CD14-positive monocyte (primary cell): ENCODE measurements around the gene CDC42EP3. TPM values are rescaled to one million over a fixed set of nuclear protein-coding genes. Genes with fewer than 3 reads are reported as not detected.

ENCODE experiments used
- DNase-seq, 3 donors: peaks; one replicate each; pipeline ENCODE4 v3.0.0-alpha.2; 2011 to 2022
- H2AFZ ChIP-seq: 2 replicates; pipeline ENCODE4 v1.6.0; 2012; ENCODE audit warnings: mild to moderate bottlenecking, low read depth, low read length, inconsistent platforms; ENCODE audit not compliant: insufficient read depth, poor library complexity, severe bottlenecking
- H3K27ac ChIP-seq, 2 donors: 1 replicate in 1 of 2; 2 replicates in 1 of 2; pipeline ENCODE4 v1.5.1; 2012 to 2013; ENCODE audit warnings: low read length in 2 of 2, control low read depth in 1 of 2, inconsistent platforms in 1 of 2, low read depth in 1 of 2, mild to moderate bottlenecking in 1 of 2
- H3K27me3 ChIP-seq, 2 donors: one replicate each; pipeline versions ENCODE4 v1.6.0 to v1.6.1; 2011 to 2013; ENCODE audit warnings: low read length in 2 of 2; ENCODE audit not compliant: control insufficient read depth in 2 of 2, insufficient read depth in 2 of 2
- H3K36me3 ChIP-seq, 2 donors: replicated peaks in 1 of 2; 1 replicate in 1 of 2; 2 replicates in 1 of 2; pipeline versions ENCODE4 v1.5.1 to v1.6.1; 2012 to 2013; ENCODE audit warnings: low read length in 2 of 2, control low read depth in 1 of 2, inconsistent platforms in 1 of 2, mild to moderate bottlenecking in 1 of 2; ENCODE audit not compliant: insufficient read depth in 2 of 2, control insufficient read depth in 1 of 2
- H3K4me1 ChIP-seq, 2 donors: 1 replicate in 1 of 2; 2 replicates in 1 of 2; pipeline versions ENCODE4 v1.5.1 to v1.6.1; 2012 to 2013; ENCODE audit warnings: low read length in 2 of 2, control low read depth in 1 of 2, inconsistent platforms in 1 of 2, mild to moderate bottlenecking in 1 of 2, moderate library complexity in 1 of 2; ENCODE audit not compliant: insufficient read depth in 2 of 2, control insufficient read depth in 1 of 2
- H3K4me2 ChIP-seq: replicated peaks from 2 replicates; pipeline ENCODE3; 2012; ENCODE audit warnings: low read length, moderate library complexity, mild to moderate bottlenecking; ENCODE audit not compliant: poor library complexity, severe bottlenecking; ENCODE audit errors: extremely low read depth
- H3K4me3 ChIP-seq, 3 experiments: fragments of 200-600 bp in 1 of 3; sonication (generic) in 1 of 3; replicated peaks in 1 of 3; 1 replicate in 2 of 3; 2 replicates in 1 of 3; pipeline ENCODE4 v1.5.1; 2011 to 2013; ENCODE audit warnings: low read length in 3 of 3, mild to moderate bottlenecking in 3 of 3, control low read depth in 2 of 3, low read depth in 2 of 3, inconsistent platforms in 1 of 3, moderate library complexity in 1 of 3
- H3K79me2 ChIP-seq: 2 replicates; pipeline ENCODE4 v1.6.0; 2012; ENCODE audit warnings: mild to moderate bottlenecking, control low read depth, inconsistent platforms, low read length, moderate library complexity; ENCODE audit not compliant: insufficient read depth
- H3K9ac ChIP-seq: 2 replicates; pipeline ENCODE4 v1.6.0; 2017; ENCODE audit warnings: low read length, mild to moderate bottlenecking; ENCODE audit not compliant: insufficient read depth, poor library complexity, severe bottlenecking
- H3K9me3 ChIP-seq, 2 donors: replicated peaks in 1 of 2; 1 replicate in 1 of 2; 2 replicates in 1 of 2; pipeline versions ENCODE4 v1.5.1 to v1.6.1; 2012 to 2013; ENCODE audit warnings: low read length in 2 of 2, control low read depth in 1 of 2; ENCODE audit not compliant: control insufficient read depth in 1 of 2, insufficient read depth in 1 of 2
- H4K20me1 ChIP-seq: 2 replicates; pipeline ENCODE4 v1.6.0; 2012; ENCODE audit warnings: mild to moderate bottlenecking, low read length, control low read depth, moderate library complexity; ENCODE audit not compliant: insufficient read depth
- H3K27ac Mint-ChIP-seq, 7 donors: one replicate each; pipeline ENCODE4 v1.8.0; 2020; ENCODE audit warnings: mild to moderate bottlenecking in 7 of 7, mixed read lengths in 7 of 7, moderate library complexity in 6 of 7, inconsistent platforms in 2 of 7
- H3K27me3 Mint-ChIP-seq, 3 donors: one replicate each; pipeline ENCODE4 v1.8.0; 2021 to 2022; ENCODE audit warnings: low read depth in 3 of 3, mild to moderate bottlenecking in 3 of 3, mixed read lengths in 3 of 3, moderate library complexity in 3 of 3, inconsistent platforms in 1 of 3
- H3K36me3 Mint-ChIP-seq, 2 donors: one replicate each; pipeline ENCODE4 v1.8.0; 2020; ENCODE audit warnings: mixed read lengths in 2 of 2, inconsistent platforms in 1 of 2, mild to moderate bottlenecking in 1 of 2
- H3K4me1 Mint-ChIP-seq: one replicate; pipeline ENCODE4 v1.8.0; 2020; ENCODE audit warnings: mild to moderate bottlenecking, mixed read lengths
- H3K4me3 Mint-ChIP-seq, 2 donors: one replicate each; pipeline ENCODE4 v1.8.0; 2020; ENCODE audit warnings: mild to moderate bottlenecking in 2 of 2, mixed read lengths in 2 of 2, moderate library complexity in 1 of 2
- H3K9me3 Mint-ChIP-seq, 7 donors: one replicate each; pipeline ENCODE4 v1.8.0; 2020 to 2022; ENCODE audit warnings: mixed read lengths in 7 of 7, mild to moderate bottlenecking in 6 of 7, moderate library complexity in 6 of 7, inconsistent platforms in 2 of 7
- WGBS: methylation state at CpG from one replicate; pipeline ENCODE4 v1.1.5; 2013; ENCODE audit warnings: missing lambda C conversion rate; ENCODE audit not compliant: insufficient coverage; 5-methylcytosine and 5-hydroxymethylcytosine counted together
- intact Hi-C, 2 donors: fragments of 100-400 bp; cut with micrococcal nuclease; formaldehyde crosslinking; loops; one replicate each; pipeline versions ENCODE4 v1.15.0 to v1.15.1; 2023
- polyA plus RNA-seq, 3 donors: library from polyadenylated mRNA; depleted of rRNA in 1 of 3; unstranded in 2 of 3; stranded (reverse) in 1 of 3; fragments of 300-500 nt in 2 of 3; fragments of >200 nt in 1 of 3; fragmentation: Illumina TruSeq in 2 of 3; gene quantifications; 1 replicate in 2 of 3; 2 replicates in 1 of 3; pipeline ENCODE4 v1.2.3, GENCODE V29; 2012 to 2021
- TF ChIP-seq, protein P1 (sequence below): fragments of 200-600 bp; IDR thresholded peaks from one replicate; pipeline ENCODE4 v1.8.0; 2022; ENCODE audit warnings: antibody characterized with exemption, mild to moderate bottlenecking

The CDC42EP3 gene
- polyA plus RNA-seq, 3 donors = 179 to 272 (median 249) TPM

DNA sequence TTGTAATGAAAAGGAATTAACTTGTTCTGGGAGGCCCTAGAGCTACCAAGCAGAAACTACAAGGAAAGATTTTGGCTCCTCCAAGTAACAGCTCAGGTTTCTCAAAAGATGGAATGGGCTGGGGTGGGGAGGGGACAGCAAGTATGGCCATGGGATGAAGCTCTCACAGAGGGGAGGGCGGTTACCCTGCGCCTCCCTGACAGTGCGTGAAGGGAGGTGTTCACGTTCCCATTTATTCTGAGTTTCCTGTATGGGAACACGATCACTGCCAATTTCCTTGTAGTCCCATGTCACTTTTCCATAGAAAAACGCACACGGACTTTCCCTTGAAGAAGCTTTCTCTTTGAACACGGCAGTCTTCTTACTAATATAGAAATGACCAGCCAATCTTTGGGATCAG, 17.0 kb downstream of the CDC42EP3 start:
- Histone ChIP-seq H3K4me2 (peak overlapping the region; percentile 54), H3K4me3 (peak overlapping the region in 1 of 3 experiments; percentile 44), H3K4me1 (peaks cover 97 to 98% of the 10 kb centered on the region in 2 donors), H3K79me2 (peaks cover 100% of the 10 kb centered on the region), H2AFZ (no peak overlapping the region), H3K27me3 (no peaks in the 10 kb centered on the region), H3K27ac (peak overlapping the region; percentile 89 to 92), H4K20me1 (peaks cover 99% of the 10 kb centered on the region), H3K36me3 (peaks cover 26 to 53% of the 10 kb centered on the region in 2 donors), H3K9me3 (no peaks in the 10 kb centered on the region), H3K9ac (peak overlapping the region; percentile 42)
- WGBS = 100% methylated on average over 2 of the region's 8 CpGs
- intact Hi-C loops = no loop called here
- DNase-seq = no peak
- Mint-ChIP-seq H3K36me3 (peaks cover 72 to 91% of the 10 kb centered on the region in 2 donors), H3K4me1 (peaks cover 96% of the 10 kb centered on the region), H3K27ac (peak overlapping the region; percentile 91 to 99 (median 96)), H3K9me3 (no peaks in the 10 kb centered on the region), H3K27me3 (peaks cover 0 to 1% (median 0%) of the 10 kb centered on the region in 3 donors), H3K4me3 (peak overlapping the region in 1 of 2 donors; percentile 69)
- TF ChIP-seq, protein P1, sequence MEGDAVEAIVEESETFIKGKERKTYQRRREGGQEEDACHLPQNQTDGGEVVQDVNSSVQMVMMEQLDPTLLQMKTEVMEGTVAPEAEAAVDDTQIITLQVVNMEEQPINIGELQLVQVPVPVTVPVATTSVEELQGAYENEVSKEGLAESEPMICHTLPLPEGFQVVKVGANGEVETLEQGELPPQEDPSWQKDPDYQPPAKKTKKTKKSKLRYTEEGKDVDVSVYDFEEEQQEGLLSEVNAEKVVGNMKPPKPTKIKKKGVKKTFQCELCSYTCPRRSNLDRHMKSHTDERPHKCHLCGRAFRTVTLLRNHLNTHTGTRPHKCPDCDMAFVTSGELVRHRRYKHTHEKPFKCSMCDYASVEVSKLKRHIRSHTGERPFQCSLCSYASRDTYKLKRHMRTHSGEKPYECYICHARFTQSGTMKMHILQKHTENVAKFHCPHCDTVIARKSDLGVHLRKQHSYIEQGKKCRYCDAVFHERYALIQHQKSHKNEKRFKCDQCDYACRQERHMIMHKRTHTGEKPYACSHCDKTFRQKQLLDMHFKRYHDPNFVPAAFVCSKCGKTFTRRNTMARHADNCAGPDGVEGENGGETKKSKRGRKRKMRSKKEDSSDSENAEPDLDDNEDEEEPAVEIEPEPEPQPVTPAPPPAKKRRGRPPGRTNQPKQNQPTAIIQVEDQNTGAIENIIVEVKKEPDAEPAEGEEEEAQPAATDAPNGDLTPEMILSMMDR = no peak

DNA sequence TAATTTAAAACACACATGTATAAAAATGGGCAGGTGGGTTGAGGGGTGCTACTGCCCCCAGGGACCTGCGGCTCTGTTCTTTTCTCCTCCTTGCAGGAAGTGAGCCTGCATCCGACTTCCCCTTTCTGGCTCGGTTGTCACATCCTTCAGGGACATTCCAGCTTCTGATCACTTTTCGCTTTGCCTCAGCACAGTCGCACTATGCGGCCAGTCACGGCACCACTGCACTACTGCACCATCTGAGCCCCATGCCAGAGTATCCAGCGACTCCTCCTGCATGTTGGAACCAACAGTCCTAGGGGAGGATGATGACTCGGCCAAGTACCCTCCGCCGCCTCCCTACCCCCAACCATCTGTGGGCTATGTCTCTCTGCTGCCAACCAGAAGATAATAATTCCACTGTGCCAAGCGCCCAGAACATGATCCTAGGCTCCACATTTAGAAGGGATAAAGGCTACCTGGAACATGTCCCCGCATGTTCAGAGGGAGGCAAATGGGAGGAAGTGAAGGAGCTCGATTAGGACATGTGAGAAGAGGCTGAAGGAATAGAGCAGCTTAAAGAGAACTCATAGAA, 17.6 kb downstream of the CDC42EP3 start:
- peaks cover 0 to 1% (median 0%) of the 10 kb centered on the region in 3 donors for H3K27me3 Mint-ChIP-seq
- peaks cover 98% of the 10 kb centered on the region in 2 donors for H3K4me1 ChIP-seq
- peak overlapping the region; percentile 42 for H3K9ac ChIP-seq
- peak overlapping the region; percentile 89 to 92 for H3K27ac ChIP-seq
- no peaks in the 10 kb centered on the region for H3K9me3 Mint-ChIP-seq
- intact Hi-C loops = no loop called here
- H3K27me3 ChIP-seq = no peaks in the 10 kb centered on the region
- 10% methylated on average over 8 of the region's 14 CpGs for WGBS
- peaks cover 68 to 91% of the 10 kb centered on the region in 2 donors for H3K36me3 Mint-ChIP-seq
- H3K4me2 ChIP-seq = peak overlapping the region; percentile 54
- no peaks in the 10 kb centered on the region for H3K9me3 ChIP-seq
- H2AFZ ChIP-seq = no peak overlapping the region
- peaks cover 23 to 48% of the 10 kb centered on the region in 2 donors for H3K36me3 ChIP-seq
- peak overlapping the region; percentile 28 to 69 for H3K4me3 Mint-ChIP-seq
- peak overlapping the region; percentile 91 to 99 (median 96) for H3K27ac Mint-ChIP-seq
- H3K4me1 Mint-ChIP-seq = peaks cover 96% of the 10 kb centered on the region
- TF ChIP-seq, protein P1 = no peak
- peak; percentile 88 to 97 (median 90) for DNase-seq
- peaks cover 100% of the 10 kb centered on the region for H3K79me2 ChIP-seq
- H3K4me3 ChIP-seq = peak overlapping the region in 1 of 3 experiments; percentile 44
- H4K20me1 ChIP-seq = peaks cover 99% of the 10 kb centered on the region
